ENCODE measurements around the gene CCDC175.

CCDC175 gene

GRCh38 chr14:59538936-59539335 is 37.7 kb downstream of the CCDC175 start:
- no peak for DNase-seq

GRCh38 chr14:59537476-59537875 is 39.1 kb downstream of the CCDC175 start:
- DNase-seq, result no peak

GRCh38 chr14:59534361-59534987 is 42.1 kb downstream of the CCDC175 start:
- no peak for DNase-seq

GRCh38 chr14:59532419-59532818 is 44.2 kb downstream of the CCDC175 start:
- DNase-seq, result no peak

GRCh38 chr14:59530349-59530748 is 46.3 kb downstream of the CCDC175 start:
- DNase-seq, result no peak

GRCh38 chr14:59529189-59529588 is 47.4 kb downstream of the CCDC175 start:
- no peak for DNase-seq

GRCh38 chr14:59520224-59520623 is 56.4 kb downstream of the CCDC175 start:
- no peak for DNase-seq

GRCh38 chr14:59511916-59512575 is 64.6 kb downstream of the CCDC175 start:
- no peak for DNase-seq

GRCh38 chr14:59510966-59511365 is 65.6 kb downstream of the CCDC175 start:
- no peak for DNase-seq

GRCh38 chr14:59510001-59510400 is 66.6 kb downstream of the CCDC175 start:
- no peak for DNase-seq

- DNase-seq, result no peak
Measured at GRCh38 chr14:59509101-59509500, 67.5 kb downstream of the CCDC175 start.

- DNase-seq, result no peak
Measured at GRCh38 chr14:59507752-59508103, 68.9 kb downstream of the CCDC175 start.

- peak; percentile 91 for DNase-seq
Measured at GRCh38 chr14:59507063-59507751, 69.4 kb downstream of the CCDC175 start.

GRCh38 chr14:59503256-59503655 is 73.4 kb downstream of the CCDC175 start:
- no peak for DNase-seq

GRCh38 chr14:59500732-59501131 is 75.9 kb downstream of the CCDC175 start:
- DNase-seq, result no peak

GRCh38 chr14:59492384-59492783 is 84.2 kb downstream of the CCDC175 start:
- no peak for DNase-seq

- no peak for DNase-seq
Measured at GRCh38 chr14:59490756-59491155, 85.9 kb downstream of the CCDC175 start.

GRCh38 chr14:59484639-59485175 is 91.9 kb downstream of the CCDC175 start:
- no peak for DNase-seq

- peak; percentile 99 for DNase-seq
Measured at GRCh38 chr14:59483819-59484638, 92.6 kb downstream of the CCDC175 start, which contains the start of the genes JKAMP and L3HYPDH. TSS of gene JKAMP (plus strand) at chr14:59484517. CDS start at chr14:59484590, 73 bp downstream. TSS of gene L3HYPDH (minus strand) at chr14:59484408. CDS start at chr14:59484316, 92 bp downstream.

- DNase-seq, result peak; percentile 71
Measured at GRCh38 chr14:59483363-59483762, 93.2 kb downstream of the CCDC175 start.

- DNase-seq, result peak; percentile 56
Measured at GRCh38 chr14:59482541-59483331, 93.9 kb downstream of the CCDC175 start.
